ENCODE results near the gene TNRC6B.
A peak's percentile ranks its signal among the peaks of the same experiment; 100 is the strongest.
"Not testable (repeated sequence)": the region's sequence is repeated elsewhere in the genome, so short reads cannot be mapped to it uniquely, and the experiment has no call there.

Gene TNRC6B

GRCh38 chr22:40177738-40178416 lies at the start of gene TNRC6B:
TSS of gene TNRC6B (plus strand) at chr22:40177925. CDS start at chr22:40178136, 211 bp downstream.
- peak; percentile 69 for DNase-seq

GRCh38 chr22:40128989-40129388 lies 48.7 kb upstream of the TNRC6B start:
- no peak for DNase-seq

GRCh38 chr22:40137132-40137531 lies 40.6 kb upstream of the TNRC6B start:
- no peak for DNase-seq

- DNase-seq = no peak
Observed at GRCh38 chr22:40138866-40139265, 38.9 kb upstream of the TNRC6B start.

- no peak for DNase-seq
Observed at GRCh38 chr22:40147388-40148176, 30.1 kb upstream of the TNRC6B start.

- no peak for DNase-seq
Observed at GRCh38 chr22:40153192-40153591, 24.5 kb upstream of the TNRC6B start.

GRCh38 chr22:40153705-40154104 lies 24.0 kb upstream of the TNRC6B start:
- no peak for DNase-seq

- no peak for DNase-seq
Observed at GRCh38 chr22:40156001-40156516, 21.7 kb upstream of the TNRC6B start.

GRCh38 chr22:40156682-40157081 lies 21.0 kb upstream of the TNRC6B start:
- DNase-seq = not testable (repeated sequence)

- no peak for DNase-seq
Observed at GRCh38 chr22:40157330-40157945, 20.3 kb upstream of the TNRC6B start.

- DNase-seq = no peak
Observed at GRCh38 chr22:40161194-40161593, 16.5 kb upstream of the TNRC6B start.

GRCh38 chr22:40165537-40165936 lies 12.2 kb upstream of the TNRC6B start:
- not testable (repeated sequence) for DNase-seq

- no peak for DNase-seq
Observed at GRCh38 chr22:40175611-40176244, 2.0 kb upstream of the TNRC6B start.

- peak; percentile 80 for DNase-seq
Observed at GRCh38 chr22:40176921-40177737, 596 bp upstream of the TNRC6B start.

- peak; percentile 4 for DNase-seq
Observed at GRCh38 chr22:40178417-40179409, 988 bp downstream of the TNRC6B start.

GRCh38 chr22:40179526-40179925 lies 1.8 kb downstream of the TNRC6B start:
- no peak for DNase-seq

GRCh38 chr22:40180403-40180802 lies 2.7 kb downstream of the TNRC6B start:
- DNase-seq = no peak

GRCh38 chr22:40181323-40181722 lies 3.6 kb downstream of the TNRC6B start:
- DNase-seq = no peak

GRCh38 chr22:40182231-40182835 lies 4.6 kb downstream of the TNRC6B start:
- no peak for DNase-seq

- no peak for DNase-seq
Observed at GRCh38 chr22:40183029-40183581, 5.4 kb downstream of the TNRC6B start.
